ENCODE results near the gene PRKAG2.
A peak's percentile ranks its signal among the peaks of the same experiment; 100 is the strongest.

PRKAG2 gene

DNA sequence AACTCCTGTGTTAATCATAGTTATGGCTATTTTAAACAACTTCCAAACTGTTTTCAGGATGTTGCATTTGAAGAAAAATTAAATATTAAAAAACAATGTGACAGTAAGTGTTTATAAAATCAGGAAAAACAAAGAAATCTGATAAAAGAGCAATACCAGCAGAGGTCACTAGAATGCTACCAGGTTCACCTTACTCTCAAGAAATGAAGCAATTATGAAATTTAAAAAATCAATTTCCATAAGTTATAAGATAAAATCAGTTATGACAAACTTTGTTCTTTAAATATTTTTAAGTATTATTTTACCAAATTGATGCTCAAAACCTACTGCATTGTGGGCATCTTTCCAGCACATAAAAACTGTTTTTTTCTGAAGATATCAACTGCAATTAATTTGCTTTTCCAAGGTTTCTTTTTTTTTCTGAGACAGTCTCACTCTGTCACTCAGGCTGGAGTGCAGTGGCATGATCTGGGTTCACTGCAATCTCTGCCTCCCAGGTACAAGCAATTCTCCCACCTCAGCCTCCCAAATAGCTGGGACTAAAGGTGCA, 306.5 kb downstream of the PRKAG2 start:
- H3K9me3 Mint-ChIP-seq, result no peaks in the 10 kb centered on the region
- peaks cover 35% of the 10 kb centered on the region for H3K36me3 Mint-ChIP-seq
- DNase-seq (ENCODE audit: low spot score in 2 of 2) (no peak), ATAC-seq (no peak)
- H3K4me1 Mint-ChIP-seq, result no peaks in the 10 kb centered on the region
- H3K27ac Mint-ChIP-seq, result no peak overlapping the region
- no peak overlapping the region for H3K4me3 Mint-ChIP-seq

DNA sequence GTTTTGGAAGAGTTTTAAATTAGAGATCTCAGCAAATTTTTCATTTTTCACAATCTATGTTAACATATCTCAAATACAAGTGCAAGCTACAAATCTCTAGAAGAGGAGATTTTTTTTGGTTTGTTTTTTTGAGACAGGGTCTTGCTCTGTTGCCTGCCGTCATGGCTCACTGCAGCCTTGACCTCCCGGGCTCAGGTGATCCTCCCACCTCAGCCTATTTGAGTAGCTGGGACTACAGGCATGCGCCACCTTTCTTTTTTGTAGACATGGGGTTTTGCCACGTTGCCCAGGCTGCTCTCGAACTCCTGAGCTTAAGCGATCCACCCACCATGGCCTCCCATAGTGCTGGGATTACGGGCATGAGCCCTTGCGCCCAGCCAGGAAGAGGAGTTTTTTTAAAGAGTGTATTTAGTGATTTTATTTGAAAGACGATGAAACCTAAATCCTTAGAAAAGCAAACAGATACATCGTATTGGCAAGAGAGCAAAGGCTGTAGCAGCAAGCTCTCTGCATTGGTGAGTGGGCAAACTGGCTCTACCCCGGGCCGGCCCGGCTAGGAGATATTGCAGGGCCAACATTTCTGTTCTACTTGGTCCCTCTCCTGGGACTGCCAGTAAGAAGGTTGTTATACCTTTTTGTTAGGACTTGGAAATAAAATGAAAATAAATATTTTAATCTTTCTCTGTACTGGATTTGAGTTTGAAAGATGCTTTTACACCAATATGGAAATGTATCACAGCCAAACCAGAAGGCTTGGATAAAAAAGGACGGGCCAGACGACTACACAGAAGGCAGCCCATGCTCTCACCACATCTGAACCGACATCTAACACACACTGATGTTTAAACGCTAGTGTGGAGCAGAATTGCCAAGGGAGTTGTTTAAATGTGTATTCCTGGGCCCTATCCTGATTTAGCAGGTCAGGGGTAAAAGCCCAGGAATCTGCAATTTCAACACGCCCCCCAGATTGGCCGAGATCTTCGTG, 307.7 kb downstream of the PRKAG2 start:
- Mint-ChIP-seq H3K27ac (no peak overlapping the region), H3K4me3 (no peak overlapping the region), H3K9me3 (no peaks in the 10 kb centered on the region), H3K4me1 (no peaks in the 10 kb centered on the region), H3K36me3 (peaks cover 38% of the 10 kb centered on the region)
- DNase-seq (ENCODE audit: low spot score in 2 of 2) (no peak), ATAC-seq (no peak)

DNA sequence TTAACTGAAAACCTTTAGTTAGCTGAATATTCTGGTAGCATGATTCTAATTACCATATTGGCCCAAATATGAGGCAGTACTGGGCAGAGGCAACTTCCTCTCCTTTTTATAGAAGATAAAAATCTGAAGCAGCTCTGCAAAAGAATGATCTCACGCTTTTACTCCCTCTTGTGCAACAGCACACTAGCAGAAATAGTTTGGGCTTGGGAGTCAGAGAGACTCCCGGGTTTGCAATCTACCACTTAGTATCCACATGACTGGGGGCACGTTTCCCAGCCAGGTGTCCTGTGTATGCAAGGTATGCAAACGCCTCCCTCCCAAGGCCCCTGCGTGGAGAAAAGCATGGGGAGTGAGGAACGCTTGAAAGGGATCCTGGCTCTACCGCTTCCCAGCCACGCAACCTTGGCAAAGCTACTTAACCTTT, 310.0 kb downstream of the PRKAG2 start:
- no peak overlapping the region for H3K4me3 Mint-ChIP-seq
- H3K36me3 Mint-ChIP-seq, result peaks cover 52% of the 10 kb centered on the region
- DNase-seq (ENCODE audit: low spot score in 2 of 2) (no peak), ATAC-seq (no peak)
- H3K27ac Mint-ChIP-seq, result no peak overlapping the region
- no peaks in the 10 kb centered on the region for H3K9me3 Mint-ChIP-seq
- H3K4me1 Mint-ChIP-seq, result no peaks in the 10 kb centered on the region

GRCh38 chr7:151565541-151565940, 311.4 kb downstream of the PRKAG2 start:
- ATAC-seq, result no peak

DNA sequence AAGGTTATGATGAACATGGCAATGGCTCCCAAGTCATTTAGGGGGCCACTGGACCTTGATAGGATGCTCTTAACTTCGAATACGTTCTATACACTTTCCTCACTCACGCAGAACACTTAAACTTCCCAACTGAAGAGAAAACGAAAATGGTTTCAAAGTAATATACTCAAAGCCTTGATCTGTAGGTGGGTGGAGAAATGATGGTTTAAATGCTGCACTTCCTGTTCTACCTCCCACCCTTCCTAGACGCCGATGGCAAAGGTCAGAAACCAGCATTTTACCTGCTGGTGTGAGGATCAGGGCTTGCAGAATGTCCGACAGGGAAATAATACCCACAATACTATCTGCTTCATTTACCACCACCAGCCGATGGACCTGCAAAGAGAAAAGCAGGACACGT, 316.7 kb downstream of the PRKAG2 start:
- Mint-ChIP-seq H3K4me1 (no peaks in the 10 kb centered on the region), H3K9me3 (no peaks in the 10 kb centered on the region), H3K4me3 (no peak overlapping the region), H3K27ac (peak overlapping the region; percentile 68), H3K36me3 (peaks cover 76% of the 10 kb centered on the region)
- ATAC-seq (no peak), DNase-seq (ENCODE audit: low spot score in 2 of 2) (no peak)

More at GRCh38 chr7:151565541-151565940, 311.4 kb downstream of the PRKAG2 start:
- DNase-seq (ENCODE audit: low spot score in 2 of 2), result no peak
- peaks cover 57% of the 10 kb centered on the region for H3K36me3 Mint-ChIP-seq
- no peaks in the 10 kb centered on the region for H3K4me1 Mint-ChIP-seq
- H3K27ac Mint-ChIP-seq, result no peak overlapping the region
- H3K9me3 Mint-ChIP-seq, result no peaks in the 10 kb centered on the region
- no peak overlapping the region for H3K4me3 Mint-ChIP-seq

DNA sequence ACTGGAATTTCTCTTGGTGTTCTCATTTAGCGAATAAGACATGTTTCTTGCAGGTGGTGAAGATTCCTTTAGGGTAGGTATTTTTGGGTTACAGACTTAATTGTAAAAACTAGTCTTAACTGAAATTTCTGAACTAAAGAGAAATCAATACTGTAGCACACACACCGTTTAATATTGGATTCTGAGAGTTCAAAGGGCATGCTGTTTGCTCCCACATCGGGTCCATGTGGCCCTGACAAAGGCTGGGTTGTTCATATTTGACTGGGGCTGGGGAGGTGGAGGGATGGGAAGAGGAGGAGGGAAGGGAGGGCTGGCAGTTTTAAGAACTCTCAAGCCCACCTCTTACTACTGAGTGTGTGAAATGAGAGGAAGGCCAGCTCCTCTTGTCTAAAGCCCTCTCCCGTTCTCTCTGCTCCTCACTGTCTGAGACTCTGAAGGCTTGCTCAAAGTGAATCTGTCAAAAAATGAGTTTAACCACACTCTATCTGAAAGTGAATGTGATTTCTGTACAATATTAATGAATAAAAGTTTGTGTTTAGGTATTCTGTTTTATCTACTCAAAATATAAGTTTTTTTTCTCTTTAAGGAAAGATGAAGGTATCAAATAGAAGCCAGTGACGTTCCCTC, 317.2 kb downstream of the PRKAG2 start:
- DNase-seq (ENCODE audit: low spot score in 2 of 2) (no peak), ATAC-seq (no peak)
- Mint-ChIP-seq H3K4me1 (no peaks in the 10 kb centered on the region), H3K9me3 (no peaks in the 10 kb centered on the region), H3K4me3 (no peak overlapping the region), H3K27ac (peak overlapping the region; percentile 68), H3K36me3 (peaks cover 70% of the 10 kb centered on the region)

- H3K4me3 Mint-ChIP-seq, result no peak overlapping the region
- ATAC-seq (no peak), DNase-seq (ENCODE audit: low spot score in 2 of 2) (no peak)
- no peak overlapping the region for H3K27ac Mint-ChIP-seq
- peaks cover under 1% of the 10 kb centered on the region for H3K4me1 Mint-ChIP-seq
- H3K36me3 Mint-ChIP-seq, result peaks cover 60% of the 10 kb centered on the region
- H3K9me3 Mint-ChIP-seq, result no peaks in the 10 kb centered on the region
Observed at GRCh38 chr7:151558575-151558974, 318.3 kb downstream of the PRKAG2 start.

DNA sequence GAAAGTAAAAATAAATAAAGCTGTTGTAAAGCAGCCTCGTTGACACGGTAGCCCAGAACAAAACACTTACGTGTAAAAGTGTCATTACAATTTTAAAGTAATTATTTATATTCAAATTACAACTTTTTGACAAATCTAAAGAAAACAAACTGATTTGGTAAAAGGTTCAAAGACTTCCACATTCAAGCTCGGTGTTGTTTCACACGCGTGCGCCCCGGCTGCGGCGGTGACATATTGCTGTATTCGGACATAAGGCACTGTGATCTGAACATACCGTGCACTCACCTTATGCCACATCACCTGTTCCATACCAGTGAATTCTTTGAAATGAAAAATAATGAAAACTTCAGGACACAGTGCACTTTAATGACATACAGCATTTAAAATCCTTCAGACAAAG, 320.3 kb downstream of the PRKAG2 start:
- DNase-seq (ENCODE audit: low spot score in 2 of 2) (no peak), ATAC-seq (no peak)
- H3K27ac Mint-ChIP-seq, result no peak overlapping the region
- H3K4me3 Mint-ChIP-seq, result no peak overlapping the region
- peaks cover 14% of the 10 kb centered on the region for H3K4me1 Mint-ChIP-seq
- no peaks in the 10 kb centered on the region for H3K9me3 Mint-ChIP-seq
- H3K36me3 Mint-ChIP-seq, result peaks cover 42% of the 10 kb centered on the region

- no peak for DNase-seq (ENCODE audit: low spot score in 2 of 2)
- Mint-ChIP-seq H3K4me3 (no peak overlapping the region), H3K27ac (peak overlapping the region; percentile 72)
Observed at GRCh38 chr7:151553356-151553755, 323.6 kb downstream of the PRKAG2 start.

DNA sequence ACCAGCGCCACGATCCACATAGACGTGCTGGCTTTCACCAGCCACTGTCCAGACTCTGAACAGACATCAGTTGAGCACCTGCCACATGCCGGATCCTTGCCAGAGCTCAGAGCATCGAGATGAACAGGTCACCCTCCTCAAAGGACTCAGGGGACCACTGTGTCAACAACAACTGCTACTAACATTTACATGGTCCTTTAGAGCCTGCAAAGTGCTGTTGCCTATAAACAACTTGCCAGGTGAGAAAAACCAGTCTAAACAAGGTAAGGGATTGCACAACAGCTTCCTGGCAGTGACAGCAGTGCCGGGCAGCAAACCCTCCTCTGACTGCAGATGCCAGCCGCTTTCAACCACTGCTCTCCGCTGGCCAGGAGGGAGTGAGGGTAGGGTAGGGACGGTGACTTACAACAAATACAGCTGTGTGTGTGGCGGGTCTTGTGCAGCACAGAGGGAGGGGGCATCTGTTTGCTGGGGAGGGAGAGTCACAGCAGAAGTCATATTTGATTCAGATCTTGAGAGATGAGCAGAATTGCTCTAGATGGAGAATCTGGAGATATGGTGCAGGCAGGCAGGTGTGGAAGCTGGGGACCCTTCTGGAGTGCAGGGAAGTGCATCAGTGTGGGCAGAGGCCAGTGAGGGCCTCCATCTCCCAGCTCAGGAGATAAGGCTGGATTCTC, 324.4 kb downstream of the PRKAG2 start:
- Mint-ChIP-seq H3K9me3 (no peaks in the 10 kb centered on the region), H3K36me3 (peaks cover 16% of the 10 kb centered on the region), H3K4me1 (peaks cover 23% of the 10 kb centered on the region), H3K4me3 (no peak overlapping the region), H3K27ac (peak overlapping the region; percentile 72)
- ATAC-seq (peak; percentile 31), DNase-seq (ENCODE audit: low spot score in 2 of 2) (no peak)

More at GRCh38 chr7:151553356-151553755, 323.6 kb downstream of the PRKAG2 start:
- Mint-ChIP-seq H3K9me3 (no peaks in the 10 kb centered on the region), H3K36me3 (peaks cover 16% of the 10 kb centered on the region), H3K4me1 (peaks cover 23% of the 10 kb centered on the region)
- no peak for ATAC-seq

DNA sequence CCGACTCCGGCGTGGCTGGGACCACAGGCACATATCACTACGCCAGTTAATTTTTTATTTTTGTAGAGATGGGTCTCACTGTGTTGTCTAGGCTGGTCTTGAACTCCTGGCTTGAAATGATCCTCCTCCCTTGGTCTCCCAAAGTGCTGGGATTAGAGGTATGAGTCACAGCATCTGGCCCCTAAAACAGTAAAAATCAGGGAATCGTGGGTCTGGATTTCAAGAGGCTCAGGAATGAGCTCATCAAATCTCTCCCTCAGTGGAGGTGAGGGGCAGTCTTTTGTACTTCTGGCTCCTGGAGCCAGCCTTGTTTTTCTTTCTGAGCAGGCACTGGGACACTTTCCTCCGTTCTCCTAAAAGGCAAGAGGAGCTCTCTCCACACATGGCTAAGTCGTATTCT, 325.1 kb downstream of the PRKAG2 start:
- Mint-ChIP-seq H3K4me1 (peaks cover 23% of the 10 kb centered on the region), H3K9me3 (no peaks in the 10 kb centered on the region), H3K27ac (no peak overlapping the region), H3K4me3 (no peak overlapping the region), H3K36me3 (peaks cover 11% of the 10 kb centered on the region)
- no peak for DNase-seq (ENCODE audit: low spot score in 2 of 2)
- ATAC-seq, result no peak

DNA sequence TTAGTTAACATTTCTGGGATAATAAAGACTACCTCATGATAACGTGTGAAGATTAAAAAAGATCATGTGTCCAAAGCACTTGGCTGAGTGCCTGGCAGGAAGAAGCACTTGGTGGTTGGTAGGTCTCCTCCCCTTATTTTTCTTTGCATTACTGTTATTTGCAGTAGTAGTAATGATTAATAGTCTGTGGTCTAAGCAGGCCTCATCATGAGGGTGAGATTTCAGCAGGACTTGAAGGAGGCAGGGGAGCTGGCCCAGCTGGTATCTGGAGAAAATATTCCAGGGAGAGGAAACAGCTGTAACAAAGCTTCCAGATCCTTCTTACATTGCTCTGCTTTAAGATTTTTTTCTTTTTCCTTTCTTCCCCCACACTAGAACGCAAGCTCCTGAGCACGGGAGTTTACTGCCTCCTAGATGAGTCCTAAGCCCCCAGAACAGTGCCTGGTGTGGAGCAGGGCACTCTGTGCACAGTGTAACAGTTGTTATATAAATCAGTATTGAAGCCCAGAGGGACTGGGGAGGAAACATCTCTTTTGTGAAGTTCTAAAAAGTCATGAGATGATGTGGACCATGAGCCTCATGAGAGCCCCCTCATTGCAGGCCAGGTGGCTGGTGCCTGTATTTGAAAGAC, 326.1 kb downstream of the PRKAG2 start:
- peaks cover under 1% of the 10 kb centered on the region for H3K36me3 Mint-ChIP-seq
- H3K4me3 Mint-ChIP-seq, result no peak overlapping the region
- ATAC-seq (no peak), DNase-seq (ENCODE audit: low spot score in 2 of 2) (no peak)
- H3K27ac Mint-ChIP-seq, result peak overlapping the region; percentile 36
- H3K9me3 Mint-ChIP-seq, result no peaks in the 10 kb centered on the region
- peaks cover 23% of the 10 kb centered on the region for H3K4me1 Mint-ChIP-seq

DNA sequence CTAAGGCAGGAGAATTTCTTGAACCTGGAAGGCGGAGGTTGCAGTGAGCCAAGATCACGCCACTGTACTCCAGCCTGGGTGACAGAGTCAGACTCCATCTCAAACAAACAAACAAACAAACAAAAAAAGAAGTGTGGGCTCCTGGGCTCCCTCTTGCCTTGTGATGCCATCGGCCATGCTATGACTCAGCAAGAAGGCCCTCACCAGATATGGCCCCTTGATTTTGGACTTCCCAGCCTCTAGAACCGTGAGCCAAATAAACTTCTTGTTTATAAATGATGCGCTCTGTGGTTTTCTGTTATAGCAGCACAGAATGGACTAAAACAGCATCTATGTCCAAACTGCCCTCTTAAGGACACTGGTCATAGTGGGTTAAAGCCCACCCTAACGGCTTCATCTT, 327.3 kb downstream of the PRKAG2 start:
- ATAC-seq, result no peak
- H3K9me3 Mint-ChIP-seq, result no peaks in the 10 kb centered on the region
- no peaks in the 10 kb centered on the region for H3K36me3 Mint-ChIP-seq

GRCh38 chr7:151549083-151549482, 327.8 kb downstream of the PRKAG2 start:
- Mint-ChIP-seq H3K27ac (no peak overlapping the region), H3K4me3 (no peak overlapping the region), H3K9me3 (no peaks in the 10 kb centered on the region), H3K4me1 (peaks cover 23% of the 10 kb centered on the region), H3K36me3 (no peaks in the 10 kb centered on the region)
- ATAC-seq (no peak), DNase-seq (ENCODE audit: low spot score in 2 of 2) (no peak)

More for the DNA sequence above, 327.3 kb downstream of the PRKAG2 start:
- no peak overlapping the region for H3K27ac Mint-ChIP-seq
- H3K4me1 Mint-ChIP-seq, result peaks cover 23% of the 10 kb centered on the region
- no peak for DNase-seq (ENCODE audit: low spot score in 2 of 2)
- no peak overlapping the region for H3K4me3 Mint-ChIP-seq

- H3K4me1 Mint-ChIP-seq, result peaks cover under 1% of the 10 kb centered on the region
- ATAC-seq (no peak), DNase-seq (ENCODE audit: low spot score in 2 of 2) (no peak)
Observed at GRCh38 chr7:151544183-151544582, 332.7 kb downstream of the PRKAG2 start.

More at GRCh38 chr7:151544183-151544582, 332.7 kb downstream of the PRKAG2 start:
- no peak overlapping the region for H3K4me3 Mint-ChIP-seq
- H3K27ac Mint-ChIP-seq, result no peak overlapping the region
- H3K36me3 Mint-ChIP-seq, result no peaks in the 10 kb centered on the region
- no peaks in the 10 kb centered on the region for H3K9me3 Mint-ChIP-seq

Measured in stimulated activated effector memory CD8-positive, alpha-beta T cell treated with anti-CD3 and anti-CD28 coated beads, Interleukin-12 subunit alpha, Interleukin-12 subunit beta, amount 100 ng/mL, for 72 hours (primary cell).